RPMI8226 (cell line): ENCODE results near the gene CUL2.
A peak's percentile ranks its signal among the peaks of the same experiment; 100 is the strongest.
"Not testable (repeated sequence)": the region's sequence is repeated elsewhere in the genome, so short reads cannot be mapped to it uniquely, and the experiment has no call there.

Experiments
- DNase-seq: peaks from one replicate; pipeline ENCODE4 v3.0.0-alpha.2; 2015

The CUL2 gene

GRCh38 chr10:35015843-35016408, 74.2 kb downstream of the CUL2 start:
- no peak for DNase-seq

GRCh38 chr10:35012781-35013180, 77.4 kb downstream of the CUL2 start:
- no peak for DNase-seq

GRCh38 chr10:35011771-35012191, 78.4 kb downstream of the CUL2 start:
- no peak for DNase-seq

GRCh38 chr10:35007858-35008301, 82.3 kb downstream of the CUL2 start:
- DNase-seq = no peak

GRCh38 chr10:35006836-35007235, 83.3 kb downstream of the CUL2 start:
- no peak for DNase-seq

- DNase-seq = no peak
These were observed 84.3 kb downstream of the CUL2 start for GRCh38 chr10:35005868-35006267.

GRCh38 chr10:35004651-35005050, 85.5 kb downstream of the CUL2 start:
- no peak for DNase-seq

- DNase-seq = no peak
These were observed 86.2 kb downstream of the CUL2 start for GRCh38 chr10:35003906-35004305.

- no peak for DNase-seq
These were observed 89.2 kb downstream of the CUL2 start for GRCh38 chr10:35000936-35001335.

- DNase-seq = no peak
These were observed 90.6 kb downstream of the CUL2 start for GRCh38 chr10:34999532-34999931.

GRCh38 chr10:34998940-34999339, 91.2 kb downstream of the CUL2 start:
- DNase-seq = no peak

GRCh38 chr10:34996843-34997242, 93.3 kb downstream of the CUL2 start:
- no peak for DNase-seq

- no peak for DNase-seq
These were observed 94.2 kb downstream of the CUL2 start for GRCh38 chr10:34995925-34996324.

- DNase-seq = peak; percentile 58
These were observed 95.5 kb downstream of the CUL2 start for GRCh38 chr10:34994565-34995142.

- no peak for DNase-seq
These were observed 96.4 kb downstream of the CUL2 start for GRCh38 chr10:34993782-34994181.

GRCh38 chr10:34991117-34991516, 99.0 kb downstream of the CUL2 start:
- not testable (repeated sequence) for DNase-seq

- DNase-seq = no peak
These were observed 101.6 kb downstream of the CUL2 start for GRCh38 chr10:34988397-34989067.

- peak; percentile 50 for DNase-seq
These were observed 104.3 kb downstream of the CUL2 start for GRCh38 chr10:34985823-34986222.

GRCh38 chr10:34985146-34985545, 105.0 kb downstream of the CUL2 start:
- no peak for DNase-seq

GRCh38 chr10:34981844-34982243, 108.3 kb downstream of the CUL2 start:
- no peak for DNase-seq

GRCh38 chr10:34979938-34980337, 110.2 kb downstream of the CUL2 start:
- DNase-seq = no peak

GRCh38 chr10:34978080-34978479, 112.1 kb downstream of the CUL2 start:
- no peak for DNase-seq

- not testable (repeated sequence) for DNase-seq
These were observed 113.7 kb downstream of the CUL2 start for GRCh38 chr10:34976380-34976910.
